Retina (tissue), 1 donor: ENCODE measurements around the gene LRPAP1.
"Not testable (repeated sequence)": the region's sequence is repeated elsewhere in the genome, so short reads cannot be mapped to it uniquely, and the experiment has no call there.

Experiments
- DNase-seq: peaks from one replicate; pipeline ENCODE4 v3.0.0-alpha.2; 2016

The LRPAP1 gene

GRCh38 chr4:3560465-3560864 is 28.2 kb upstream of the LRPAP1 start:
- not testable (repeated sequence) for DNase-seq

GRCh38 chr4:3559381-3560290 is 27.4 kb upstream of the LRPAP1 start:
- not testable (repeated sequence) for DNase-seq

GRCh38 chr4:3558514-3558836 is 26.3 kb upstream of the LRPAP1 start:
- not testable (repeated sequence) for DNase-seq

GRCh38 chr4:3557676-3558513 is 25.7 kb upstream of the LRPAP1 start:
- DNase-seq, result not testable (repeated sequence)

GRCh38 chr4:3557088-3557492 is 24.9 kb upstream of the LRPAP1 start:
- DNase-seq, result not testable (repeated sequence)

- not testable (repeated sequence) for DNase-seq
These were observed 24.1 kb upstream of the LRPAP1 start for GRCh38 chr4:3556244-3556867.

GRCh38 chr4:3555459-3556070 is 23.3 kb upstream of the LRPAP1 start:
- DNase-seq, result not testable (repeated sequence)

GRCh38 chr4:3551366-3551765 is 19.1 kb upstream of the LRPAP1 start:
- DNase-seq, result not testable (repeated sequence)

- not testable (repeated sequence) for DNase-seq
These were observed 18.6 kb upstream of the LRPAP1 start for GRCh38 chr4:3550792-3551325.

- DNase-seq, result not testable (repeated sequence)
These were observed 17.8 kb upstream of the LRPAP1 start for GRCh38 chr4:3550041-3550440.

GRCh38 chr4:3549694-3550001 is 17.4 kb upstream of the LRPAP1 start:
- not testable (repeated sequence) for DNase-seq

GRCh38 chr4:3548991-3549693 is 16.9 kb upstream of the LRPAP1 start:
- not testable (repeated sequence) for DNase-seq

GRCh38 chr4:3546721-3547120 is 14.5 kb upstream of the LRPAP1 start:
- not testable (repeated sequence) for DNase-seq

- DNase-seq, result not testable (repeated sequence)
These were observed 13.1 kb upstream of the LRPAP1 start for GRCh38 chr4:3545351-3545750.

GRCh38 chr4:3544259-3545025 is 12.2 kb upstream of the LRPAP1 start:
- not testable (repeated sequence) for DNase-seq

- not testable (repeated sequence) for DNase-seq
These were observed 11.2 kb upstream of the LRPAP1 start for GRCh38 chr4:3543415-3543814.

- not testable (repeated sequence) for DNase-seq
These were observed 6.7 kb upstream of the LRPAP1 start for GRCh38 chr4:3538906-3539305.

- DNase-seq, result not testable (repeated sequence)
These were observed 3.6 kb upstream of the LRPAP1 start for GRCh38 chr4:3535812-3536211.

- no peak for DNase-seq
These were observed 1.2 kb upstream of the LRPAP1 start for GRCh38 chr4:3533423-3533820.

- no peak for DNase-seq
These were observed 665 bp upstream of the LRPAP1 start for GRCh38 chr4:3532751-3533422.
